Liver (tissue), 9 donors: ENCODE data around the gene TRIM29. TPM values are rescaled to one million over a fixed set of nuclear protein-coding genes. Genes with fewer than 3 reads are reported as not detected.

ENCODE experiments used
- DNase-seq: peaks from one replicate; pipeline ENCODE4 v3.0.0-alpha.2; 2017; ENCODE audit warnings: low spot score
- H3K27ac ChIP-seq, 2 donors: one replicate each; pipeline ENCODE4 v1.7.0; 2013; ENCODE audit warnings: inconsistent platforms in 2 of 2, low read length in 2 of 2, control low read depth in 1 of 2, low read depth in 1 of 2, mild to moderate bottlenecking in 1 of 2
- H3K27me3 ChIP-seq, 4 donors: one replicate each; pipeline versions ENCODE4 v1.6.1 to v1.7.0; 2013; ENCODE audit warnings: low read length in 3 of 4, inconsistent platforms in 1 of 4, mild to moderate bottlenecking in 1 of 4, moderate library complexity in 1 of 4; ENCODE audit not compliant: control insufficient read depth in 4 of 4, insufficient read depth in 4 of 4
- H3K36me3 ChIP-seq, 4 donors: one replicate each; pipeline versions ENCODE4 v1.6.1 to v1.7.0; 2013; ENCODE audit warnings: low read length in 3 of 4, mild to moderate bottlenecking in 3 of 4, low read depth in 1 of 4, moderate library complexity in 1 of 4; ENCODE audit not compliant: control insufficient read depth in 4 of 4, insufficient read depth in 3 of 4
- H3K4me1 ChIP-seq, 4 donors: one replicate each; pipeline versions ENCODE4 v1.6.1 to v1.7.0; 2013; ENCODE audit warnings: low read length in 3 of 4, mild to moderate bottlenecking in 3 of 4, moderate library complexity in 1 of 4; ENCODE audit not compliant: control insufficient read depth in 4 of 4, insufficient read depth in 4 of 4
- H3K4me3 ChIP-seq, 3 donors: one replicate each; pipeline versions ENCODE4 v1.6.1 to v1.7.0; 2013; ENCODE audit warnings: low read length in 3 of 3, control low read depth in 1 of 3, low read depth in 1 of 3, mild to moderate bottlenecking in 1 of 3
- H3K9ac ChIP-seq, 2 donors: one replicate each; pipeline ENCODE4 v1.7.0; 2013; ENCODE audit warnings: low read length in 2 of 2, mild to moderate bottlenecking in 2 of 2, moderate library complexity in 2 of 2, control low read depth in 1 of 2, low read depth in 1 of 2
- H3K9me3 ChIP-seq, 4 donors: one replicate each; pipeline versions ENCODE4 v1.6.1 to v1.7.0; 2013; ENCODE audit warnings: low read length in 3 of 4; ENCODE audit not compliant: control insufficient read depth in 4 of 4
- EGR1 ChIP-seq, 2 donors: IDR thresholded peaks; 2 replicates each; pipeline ENCODE4 v1.6.1; 2016 to 2018; ENCODE audit warnings: antibody characterized with exemption in 2 of 2, low read depth in 2 of 2
- FOXA1 ChIP-seq: IDR thresholded peaks from 2 replicates; pipeline ENCODE4 v1.6.1; 2016; ENCODE audit warnings: antibody characterized with exemption
- FOXA2 ChIP-seq: IDR thresholded peaks from 2 replicates; pipeline ENCODE4 v1.6.1; 2016; ENCODE audit warnings: antibody characterized with exemption
- GABPA ChIP-seq, 2 donors: IDR thresholded peaks in 1 of 2; conservative IDR thresholded peaks in 1 of 2; 2 replicates each; pipeline ENCODE4 v1.6.1; 2016; ENCODE audit warnings: antibody characterized with exemption in 2 of 2, mild to moderate bottlenecking in 1 of 2, moderate library complexity in 1 of 2
- HNF4A ChIP-seq, 2 donors: conservative IDR thresholded peaks; 2 replicates each; pipeline ENCODE4 v1.6.1; 2016; ENCODE audit warnings: antibody characterized with exemption in 2 of 2, mild to moderate bottlenecking in 2 of 2
- HNF4G ChIP-seq: IDR thresholded peaks from 2 replicates; pipeline ENCODE4 v1.6.1; 2016; ENCODE audit warnings: antibody characterized with exemption
- JUND ChIP-seq, 2 donors: IDR thresholded peaks; 2 replicates each; pipeline ENCODE4 v1.6.1; 2016; ENCODE audit warnings: antibody characterized with exemption in 2 of 2
- NR2F2 ChIP-seq: IDR thresholded peaks from 2 replicates; pipeline ENCODE4 v1.6.1; 2016; ENCODE audit warnings: antibody characterized with exemption
- RAD21 ChIP-seq, 2 donors: IDR thresholded peaks; 2 replicates each; pipeline ENCODE4 v1.6.1; 2016; ENCODE audit warnings: antibody characterized with exemption in 2 of 2, mild to moderate bottlenecking in 2 of 2
- RXRA ChIP-seq, 2 donors: IDR thresholded peaks; 2 replicates each; pipeline ENCODE4 v1.6.1; 2017 to 2018; ENCODE audit warnings: antibody characterized with exemption in 2 of 2, mild to moderate bottlenecking in 1 of 2
- SP1 ChIP-seq: IDR thresholded peaks from 2 replicates; pipeline ENCODE4 v1.6.1; 2018; ENCODE audit warnings: antibody characterized with exemption, mild to moderate bottlenecking
- TAF1 ChIP-seq: conservative IDR thresholded peaks from 2 replicates; pipeline ENCODE4 v1.6.1; 2016; ENCODE audit warnings: antibody characterized with exemption, mild to moderate bottlenecking
- YY1 ChIP-seq: IDR thresholded peaks from 2 replicates; pipeline ENCODE4 v1.6.1; 2016; ENCODE audit warnings: antibody characterized with exemption, mild to moderate bottlenecking
- WGBS: extraction: QIAGEN DNeasy Blood & Tissue Kit; methylation state at CpG from one replicate; pipeline ENCODE4 v1.1.7; 2013; 5-methylcytosine and 5-hydroxymethylcytosine counted together
- polyA plus RNA-seq, 2 donors: library from polyadenylated mRNA; stranded (reverse) in 1 of 2; unstranded in 1 of 2; fragments of 200-250 nt in 1 of 2; fragments of >200 nt in 1 of 2; fragmentation: Nextera tagmentation in 1 of 2; extraction: Ambion mirVana in 1 of 2; gene quantifications; one replicate each; pipeline versions ENCODE4 v1.2.1 to v1.2.3, GENCODE V29; 2013 to 2015
- total RNA-seq, 2 donors: library from RNA; depleted of rRNA; stranded (reverse); fragments of >200 nt; gene quantifications; one replicate each; pipeline ENCODE4 v1.2.3, GENCODE V29; 2014
- TF ChIP-seq, protein P1 (sequence below): IDR thresholded peaks from 2 replicates; pipeline ENCODE4 v1.6.1; 2016; ENCODE audit warnings: antibody characterized with exemption
- TF ChIP-seq, protein P2 (sequence below): IDR thresholded peaks from 2 replicates; pipeline ENCODE4 v1.6.1; 2016; ENCODE audit warnings: antibody characterized with exemption
- TF ChIP-seq, protein P3 (sequence below): fragments of 150-350 bp; IDR thresholded peaks from 2 replicates; pipeline ENCODE4 v1.5.1; 2017; ENCODE audit warnings: improper control_type of control experiment, low read depth, low read length; ENCODE audit not compliant: missing input control
- TF ChIP-seq, protein P4 (sequence below): IDR thresholded peaks from 2 replicates; pipeline ENCODE4 v1.6.1; 2016; ENCODE audit warnings: antibody characterized with exemption
- TF ChIP-seq, protein P5 (sequence below): IDR thresholded peaks from 2 replicates; pipeline ENCODE4 v1.6.1; 2016; ENCODE audit warnings: antibody characterized with exemption, mild to moderate bottlenecking
- donor health status: healthy.
- donor health status: healthy.
- donor health status: healthy.
- donor health status: healthy.
- donor health status: healthy.

The TRIM29 gene
- total and polyA plus RNA-seq, 4 donors, result 0.22 to 0.89 (median 0.35) TPM

DNA sequence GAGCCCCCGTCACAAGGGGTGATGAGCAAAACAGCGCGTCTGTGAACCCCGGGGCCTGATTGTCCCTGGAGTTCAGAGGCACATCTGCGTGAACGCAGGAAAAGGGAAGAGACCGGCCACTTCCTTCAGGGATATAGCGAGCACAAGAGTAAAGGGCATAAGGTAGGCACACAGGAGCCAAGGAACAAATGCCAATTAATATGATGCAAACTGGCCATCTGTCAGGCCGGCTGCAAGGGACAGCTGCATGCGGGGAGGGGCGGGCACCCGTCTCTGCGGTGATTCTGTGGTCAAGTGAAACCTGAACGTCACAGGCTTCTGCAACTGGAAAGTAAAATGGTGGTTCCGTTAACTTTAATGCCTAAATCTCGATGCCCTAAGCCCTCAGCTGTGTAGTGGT is 64.7 kb downstream of the TRIM29 start:
- Histone ChIP-seq H3K36me3 (no peaks in the 10 kb centered on the region), H3K9me3 (no peaks in the 10 kb centered on the region), H3K4me3 (no peak overlapping the region), H3K9ac (no peak overlapping the region), H3K27me3 (peaks cover 0 to 8% (median 0%) of the 10 kb centered on the region in 4 donors), H3K4me1 (no peaks in the 10 kb centered on the region), H3K27ac (no peak overlapping the region)
- TF ChIP-seq HNF4G, result no peak
- TF ChIP-seq, protein P1, sequence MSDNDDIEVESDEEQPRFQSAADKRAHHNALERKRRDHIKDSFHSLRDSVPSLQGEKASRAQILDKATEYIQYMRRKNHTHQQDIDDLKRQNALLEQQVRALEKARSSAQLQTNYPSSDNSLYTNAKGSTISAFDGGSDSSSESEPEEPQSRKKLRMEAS, result no peak
- TF ChIP-seq HNF4A (conservative IDR thresholded peaks at IDR 0.05), result no peak
- no peak for TF ChIP-seq TAF1
- TF ChIP-seq FOXA2, result no peak
- TF ChIP-seq JUND (IDR thresholded peaks at IDR 0.05), result no peak
- TF ChIP-seq, protein P2, sequence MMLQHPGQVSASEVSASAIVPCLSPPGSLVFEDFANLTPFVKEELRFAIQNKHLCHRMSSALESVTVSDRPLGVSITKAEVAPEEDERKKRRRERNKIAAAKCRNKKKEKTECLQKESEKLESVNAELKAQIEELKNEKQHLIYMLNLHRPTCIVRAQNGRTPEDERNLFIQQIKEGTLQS, result no peak
- TF ChIP-seq YY1, result no peak
- TF ChIP-seq, protein P3, sequence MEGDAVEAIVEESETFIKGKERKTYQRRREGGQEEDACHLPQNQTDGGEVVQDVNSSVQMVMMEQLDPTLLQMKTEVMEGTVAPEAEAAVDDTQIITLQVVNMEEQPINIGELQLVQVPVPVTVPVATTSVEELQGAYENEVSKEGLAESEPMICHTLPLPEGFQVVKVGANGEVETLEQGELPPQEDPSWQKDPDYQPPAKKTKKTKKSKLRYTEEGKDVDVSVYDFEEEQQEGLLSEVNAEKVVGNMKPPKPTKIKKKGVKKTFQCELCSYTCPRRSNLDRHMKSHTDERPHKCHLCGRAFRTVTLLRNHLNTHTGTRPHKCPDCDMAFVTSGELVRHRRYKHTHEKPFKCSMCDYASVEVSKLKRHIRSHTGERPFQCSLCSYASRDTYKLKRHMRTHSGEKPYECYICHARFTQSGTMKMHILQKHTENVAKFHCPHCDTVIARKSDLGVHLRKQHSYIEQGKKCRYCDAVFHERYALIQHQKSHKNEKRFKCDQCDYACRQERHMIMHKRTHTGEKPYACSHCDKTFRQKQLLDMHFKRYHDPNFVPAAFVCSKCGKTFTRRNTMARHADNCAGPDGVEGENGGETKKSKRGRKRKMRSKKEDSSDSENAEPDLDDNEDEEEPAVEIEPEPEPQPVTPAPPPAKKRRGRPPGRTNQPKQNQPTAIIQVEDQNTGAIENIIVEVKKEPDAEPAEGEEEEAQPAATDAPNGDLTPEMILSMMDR, result no peak
- TF ChIP-seq GABPA (IDR thresholded peaks at IDR 0.05 in 1 of 2, conservative IDR thresholded peaks at IDR 0.05 in 1 of 2), result no peak
- TF ChIP-seq RXRA (IDR thresholded peaks at IDR 0.05), result no peak
- no peak for TF ChIP-seq EGR1 (IDR thresholded peaks at IDR 0.05; ENCODE audit: low read depth in 2 of 2)
- 84% methylated on average over 16 of the region's 16 CpGs for WGBS
- no peak for DNase-seq

DNA sequence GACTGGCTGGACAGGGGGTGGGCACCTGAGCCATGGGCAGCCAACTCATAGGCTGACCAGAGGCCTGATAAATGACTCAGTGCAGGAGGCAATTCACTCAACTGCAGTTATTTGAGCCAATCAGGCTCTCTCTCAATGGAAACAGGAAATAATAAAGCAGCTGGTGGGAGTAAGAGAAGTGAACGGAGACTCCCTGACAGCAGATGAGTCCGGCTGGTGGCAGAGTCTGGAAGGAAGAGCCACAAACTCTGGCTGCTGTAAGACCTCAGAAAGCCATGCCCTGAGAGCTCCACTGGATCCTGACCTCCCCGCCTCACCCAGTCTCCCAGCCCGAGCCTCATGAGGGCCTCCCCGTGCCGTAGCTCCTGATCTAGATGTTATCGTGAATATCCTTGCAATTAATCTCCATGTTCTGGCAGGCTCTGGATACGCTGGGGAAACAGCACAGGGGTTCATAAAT is 69.8 kb downstream of the TRIM29 start:
- H3K9me3 ChIP-seq, result no peaks in the 10 kb centered on the region
- H3K27me3 ChIP-seq, result peaks cover 0 to 9% (median 1%) of the 10 kb centered on the region in 4 donors
- H3K27ac ChIP-seq, result no peak overlapping the region
- TF ChIP-seq EGR1 (IDR thresholded peaks at IDR 0.05; ENCODE audit: low read depth in 2 of 2), result no peak
- TF ChIP-seq FOXA2, result no peak
- TF ChIP-seq, protein P4, sequence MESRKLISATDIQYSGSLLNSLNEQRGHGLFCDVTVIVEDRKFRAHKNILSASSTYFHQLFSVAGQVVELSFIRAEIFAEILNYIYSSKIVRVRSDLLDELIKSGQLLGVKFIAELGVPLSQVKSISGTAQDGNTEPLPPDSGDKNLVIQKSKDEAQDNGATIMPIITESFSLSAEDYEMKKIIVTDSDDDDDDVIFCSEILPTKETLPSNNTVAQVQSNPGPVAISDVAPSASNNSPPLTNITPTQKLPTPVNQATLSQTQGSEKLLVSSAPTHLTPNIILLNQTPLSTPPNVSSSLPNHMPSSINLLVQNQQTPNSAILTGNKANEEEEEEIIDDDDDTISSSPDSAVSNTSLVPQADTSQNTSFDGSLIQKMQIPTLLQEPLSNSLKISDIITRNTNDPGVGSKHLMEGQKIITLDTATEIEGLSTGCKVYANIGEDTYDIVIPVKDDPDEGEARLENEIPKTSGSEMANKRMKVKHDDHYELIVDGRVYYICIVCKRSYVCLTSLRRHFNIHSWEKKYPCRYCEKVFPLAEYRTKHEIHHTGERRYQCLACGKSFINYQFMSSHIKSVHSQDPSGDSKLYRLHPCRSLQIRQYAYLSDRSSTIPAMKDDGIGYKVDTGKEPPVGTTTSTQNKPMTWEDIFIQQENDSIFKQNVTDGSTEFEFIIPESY, result no peak
- TF ChIP-seq GABPA (IDR thresholded peaks at IDR 0.05 in 1 of 2, conservative IDR thresholded peaks at IDR 0.05 in 1 of 2), result no peak
- TF ChIP-seq SP1, result no peak
- TF ChIP-seq, protein P3, result no peak
- no peak for TF ChIP-seq JUND (IDR thresholded peaks at IDR 0.05)
- no peak for TF ChIP-seq NR2F2
- TF ChIP-seq, protein P1, result no peak
- TF ChIP-seq, protein P5, sequence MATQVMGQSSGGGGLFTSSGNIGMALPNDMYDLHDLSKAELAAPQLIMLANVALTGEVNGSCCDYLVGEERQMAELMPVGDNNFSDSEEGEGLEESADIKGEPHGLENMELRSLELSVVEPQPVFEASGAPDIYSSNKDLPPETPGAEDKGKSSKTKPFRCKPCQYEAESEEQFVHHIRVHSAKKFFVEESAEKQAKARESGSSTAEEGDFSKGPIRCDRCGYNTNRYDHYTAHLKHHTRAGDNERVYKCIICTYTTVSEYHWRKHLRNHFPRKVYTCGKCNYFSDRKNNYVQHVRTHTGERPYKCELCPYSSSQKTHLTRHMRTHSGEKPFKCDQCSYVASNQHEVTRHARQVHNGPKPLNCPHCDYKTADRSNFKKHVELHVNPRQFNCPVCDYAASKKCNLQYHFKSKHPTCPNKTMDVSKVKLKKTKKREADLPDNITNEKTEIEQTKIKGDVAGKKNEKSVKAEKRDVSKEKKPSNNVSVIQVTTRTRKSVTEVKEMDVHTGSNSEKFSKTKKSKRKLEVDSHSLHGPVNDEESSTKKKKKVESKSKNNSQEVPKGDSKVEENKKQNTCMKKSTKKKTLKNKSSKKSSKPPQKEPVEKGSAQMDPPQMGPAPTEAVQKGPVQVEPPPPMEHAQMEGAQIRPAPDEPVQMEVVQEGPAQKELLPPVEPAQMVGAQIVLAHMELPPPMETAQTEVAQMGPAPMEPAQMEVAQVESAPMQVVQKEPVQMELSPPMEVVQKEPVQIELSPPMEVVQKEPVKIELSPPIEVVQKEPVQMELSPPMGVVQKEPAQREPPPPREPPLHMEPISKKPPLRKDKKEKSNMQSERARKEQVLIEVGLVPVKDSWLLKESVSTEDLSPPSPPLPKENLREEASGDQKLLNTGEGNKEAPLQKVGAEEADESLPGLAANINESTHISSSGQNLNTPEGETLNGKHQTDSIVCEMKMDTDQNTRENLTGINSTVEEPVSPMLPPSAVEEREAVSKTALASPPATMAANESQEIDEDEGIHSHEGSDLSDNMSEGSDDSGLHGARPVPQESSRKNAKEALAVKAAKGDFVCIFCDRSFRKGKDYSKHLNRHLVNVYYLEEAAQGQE, result no peak
- TF ChIP-seq, protein P2, result no peak
- TF ChIP-seq HNF4A (conservative IDR thresholded peaks at IDR 0.05), result no peak
- no peak for TF ChIP-seq RAD21 (IDR thresholded peaks at IDR 0.05)
- TF ChIP-seq FOXA1, result no peak
- TF ChIP-seq HNF4G, result no peak
- no peak for TF ChIP-seq RXRA (IDR thresholded peaks at IDR 0.05)
- no peak for TF ChIP-seq YY1
- TF ChIP-seq TAF1, result no peak
- 65% methylated on average over 8 of the region's 8 CpGs for WGBS
- no peak overlapping the region for H3K4me3 ChIP-seq
- no peak overlapping the region for H3K9ac ChIP-seq
- H3K36me3 ChIP-seq, result no peaks in the 10 kb centered on the region
- no peak for DNase-seq
- H3K4me1 ChIP-seq, result no peaks in the 10 kb centered on the region
